Keratinocyte (primary cell): ENCODE measurements around the gene CDRT4. TPM values are rescaled to one million over a fixed set of nuclear protein-coding genes. Genes with fewer than 3 reads are reported as not detected.

Source experiments
- DNase-seq: peaks from one replicate; pipeline ENCODE4 v3.0.0-alpha.2; 2011; ENCODE audit warnings: low read depth, missing footprints, low spot score
- FAIRE-seq: peaks from 2 replicates; lab custom pipeline; 2011; peaks lifted over from hg19 to GRCh38; lab: Jason Lieb, UNC
- H2AFZ ChIP-seq: 2 replicates; pipeline ENCODE4 v1.6.0; 2012; ENCODE audit warnings: low read length, control low read depth, inconsistent platforms; ENCODE audit not compliant: control insufficient read depth
- H3K27ac ChIP-seq: 2 replicates; pipeline ENCODE4 v1.5.1; 2011; ENCODE audit warnings: low read length; ENCODE audit not compliant: control insufficient read depth, insufficient read depth
- H3K27me3 ChIP-seq: 3 replicates; pipeline ENCODE4 v1.6.0; 2011; ENCODE audit warnings: low read length; ENCODE audit not compliant: control insufficient read depth, insufficient read depth; ENCODE audit errors: extremely low read depth
- H3K36me3 ChIP-seq, 2 experiments: 2 replicates in 1 of 2; 3 replicates in 1 of 2; pipeline ENCODE4 v1.5.1; 2011; ENCODE audit warnings: low read length in 2 of 2, mild to moderate bottlenecking in 1 of 2; ENCODE audit not compliant: control insufficient read depth in 2 of 2, insufficient read depth in 2 of 2; ENCODE audit errors: extremely low read depth in 1 of 2
- H3K4me1 ChIP-seq: 3 replicates; pipeline ENCODE4 v1.5.1; 2011; ENCODE audit warnings: low read length; ENCODE audit not compliant: control insufficient read depth, insufficient read depth; ENCODE audit errors: extremely low read depth
- H3K4me2 ChIP-seq: 3 replicates; pipeline ENCODE4 v1.6.0; 2011; ENCODE audit warnings: low read depth, low read length; ENCODE audit not compliant: control insufficient read depth, insufficient read depth; ENCODE audit errors: extremely low read depth
- H3K4me3 ChIP-seq, 3 experiments: fragments of 200-600 bp in 1 of 3; sonication (generic) in 1 of 3; 2 replicates in 2 of 3; 3 replicates in 1 of 3; pipeline ENCODE4 v1.5.1; 2011 to 2016; ENCODE audit warnings: low read length in 3 of 3, mild to moderate bottlenecking in 3 of 3, control low read depth in 2 of 3, inconsistent platforms in 1 of 3, low read depth in 1 of 3, mixed read lengths in 1 of 3, mixed run types in 1 of 3, moderate library complexity in 1 of 3; ENCODE audit not compliant: control insufficient read depth in 2 of 3, insufficient read depth in 2 of 3; ENCODE audit errors: extremely low read depth in 1 of 3
- H3K79me2 ChIP-seq: 2 replicates; pipeline ENCODE4 v1.6.0; 2012; ENCODE audit warnings: low read length; ENCODE audit not compliant: control insufficient read depth, insufficient read depth
- H3K9ac ChIP-seq: 3 replicates; pipeline ENCODE4 v1.6.0; 2011; ENCODE audit warnings: low read length; ENCODE audit not compliant: control insufficient read depth, insufficient read depth; ENCODE audit errors: extremely low read depth
- H3K9me1 ChIP-seq: 3 replicates; pipeline ENCODE4 v1.6.0; 2011; ENCODE audit warnings: low read length; ENCODE audit not compliant: control insufficient read depth, insufficient read depth; ENCODE audit errors: extremely low read depth
- H3K9me3 ChIP-seq: 2 replicates; pipeline ENCODE4 v1.5.1; 2012; ENCODE audit warnings: low read depth, low read length; ENCODE audit not compliant: control insufficient read depth
- H4K20me1 ChIP-seq: 3 replicates; pipeline ENCODE4 v1.6.0; 2011; ENCODE audit warnings: low read length; ENCODE audit not compliant: control insufficient read depth, insufficient read depth; ENCODE audit errors: extremely low read depth
- CTCF ChIP-seq, 3 experiments: IDR thresholded peaks in 1 of 3; conservative IDR thresholded peaks in 1 of 3; optimal IDR thresholded peaks in 1 of 3; 2 replicates in 2 of 3; 3 replicates in 1 of 3; pipeline versions ENCODE3 to v1.5.1; 2011; ENCODE audit warnings: low read length in 3 of 3, mild to moderate bottlenecking in 3 of 3, moderate library complexity in 2 of 3, control low read depth in 1 of 3, inconsistent platforms in 1 of 3; ENCODE audit not compliant: insufficient read depth in 2 of 3; ENCODE audit errors: extremely low read depth in 1 of 3
- EZH2 ChIP-seq: IDR thresholded peaks from one replicate; pipeline ENCODE4 v1.6.1; 2012; ENCODE audit warnings: inconsistent platforms, mild to moderate bottlenecking, low read length, moderate library complexity
- dilution Hi-C: fragments of 300-500 bp; cut with MboI; formaldehyde crosslinking; loops from one replicate; pipeline ENCODE4 v1.7.0; 2020; ENCODE audit warnings: low sequenced_read_pairs; ENCODE audit not compliant: extremely low pct_ligation_motif_present
- polyA plus RNA-seq, 5 experiments: library from polyadenylated mRNA; depleted of rRNA in 3 of 5; stranded (reverse) in 3 of 5; stranded (forward) in 1 of 5; unstranded in 1 of 5; fragments of >200 nt; gene quantifications; 1 replicate in 1 of 5; 2 replicates in 3 of 5; 3 replicates in 1 of 5; pipeline versions ENCODE4 v1.2.1 to v1.2.3, GENCODE V29; 2011 to 2012; ENCODE audit warnings: missing spikeins in 2 of 5, low read depth in 1 of 5, low replicate concordance in 1 of 5

CDRT4 gene
- polyA plus RNA-seq, 1 donor (not counting 4 experiments of a cell fraction or from before 2014, with no cell fraction given): 0.93 TPM

GRCh38 chr17:15453782-15454181 lies 13.6 kb downstream of the CDRT4 start:
- Histone ChIP-seq H4K20me1 (no peaks in the 10 kb centered on the region), H3K9me1 (no peaks in the 10 kb centered on the region), H3K4me3 (no peak overlapping the region), H3K79me2 (no peaks in the 10 kb centered on the region), H3K27me3 (no peaks in the 10 kb centered on the region), H3K9ac (no peak overlapping the region), H3K4me2 (no peak overlapping the region), H3K9me3 (no peaks in the 10 kb centered on the region), H3K36me3 (peaks cover 0 to 1% of the 10 kb centered on the region in 2 experiments), H3K4me1 (no peaks in the 10 kb centered on the region), H2AFZ (no peak overlapping the region), H3K27ac (no peak overlapping the region)
- FAIRE-seq: no peak
- TF ChIP-seq EZH2: no peak
- no peak for TF ChIP-seq CTCF (optimal IDR thresholded peaks at IDR 0.05 in 1 of 3, IDR thresholded peaks at IDR 0.05 in 1 of 3, conservative IDR thresholded peaks at IDR 0.05 in 1 of 3; ENCODE audit: extremely low read depth in 1 of 3, insufficient read depth in 2 of 3, low read length in 3 of 3)
- no peak for DNase-seq
- dilution Hi-C loops: no loop called here

- DNase-seq (no peak), FAIRE-seq (no peak)
- Histone ChIP-seq H3K4me3 (no peak overlapping the region), H3K9me3 (no peaks in the 10 kb centered on the region), H4K20me1 (no peaks in the 10 kb centered on the region), H3K9ac (no peak overlapping the region), H3K27me3 (no peaks in the 10 kb centered on the region), H3K9me1 (no peaks in the 10 kb centered on the region), H3K4me2 (no peak overlapping the region), H3K36me3 (peaks cover 0 to 1% of the 10 kb centered on the region in 2 experiments), H3K27ac (no peak overlapping the region), H3K4me1 (no peaks in the 10 kb centered on the region), H2AFZ (no peak overlapping the region), H3K79me2 (no peaks in the 10 kb centered on the region)
- TF ChIP-seq CTCF (optimal IDR thresholded peaks at IDR 0.05 in 1 of 3, IDR thresholded peaks at IDR 0.05 in 1 of 3, conservative IDR thresholded peaks at IDR 0.05 in 1 of 3; ENCODE audit: extremely low read depth in 1 of 3, insufficient read depth in 2 of 3, low read length in 3 of 3) (no peak), EZH2 (no peak)
- dilution Hi-C loops: no loop called here
Observed at GRCh38 chr17:15453246-15453645, 14.2 kb downstream of the CDRT4 start.
